Activated CD4-positive, alpha-beta memory T cell treated with anti-CD3 and anti-CD28 coated beads, Interleukin-2, amount 10 ng/mL, durations not matched to agents 7 days and 5 days (primary cell): ENCODE results near the gene DHRS3. TPM values are rescaled to one million over a fixed set of nuclear protein-coding genes. Genes with fewer than 3 reads are reported as not detected.

Experiments
- CTCF ChIA-PET: fragments of 350-600 bp; sonication (Branson Sonifier 250); formaldehyde crosslinking; loops from one replicate; lab custom pipeline; 2021; ENCODE audit warnings: antibody characterized with exemption, inconsistent platforms; lab: Charles Lee
- POLR2A ChIA-PET: fragments of 350-600 bp; sonication (Branson Sonifier 250); formaldehyde crosslinking; loops from one replicate; lab custom pipeline; 2021; ENCODE audit warnings: antibody characterized with exemption; lab: Charles Lee
- DNase-seq: peaks from one replicate; pipeline ENCODE4 v3.0.0-alpha.2; 2020
- H3K27ac Mint-ChIP-seq: one replicate; pipeline ENCODE4 v1.8.0; 2021; ENCODE audit warnings: mild to moderate bottlenecking, mixed read lengths
- H3K27me3 Mint-ChIP-seq: one replicate; pipeline ENCODE4 v1.8.0; 2021; ENCODE audit warnings: mixed read lengths
- H3K36me3 Mint-ChIP-seq: one replicate; pipeline ENCODE4 v1.8.0; 2021; ENCODE audit warnings: low read depth, mixed read lengths
- H3K4me1 Mint-ChIP-seq: one replicate; pipeline ENCODE4 v1.8.0; 2021; ENCODE audit warnings: mixed read lengths
- H3K4me3 Mint-ChIP-seq: one replicate; pipeline ENCODE4 v1.8.0; 2021; ENCODE audit warnings: mild to moderate bottlenecking, mixed read lengths
- H3K9me3 Mint-ChIP-seq: one replicate; pipeline ENCODE4 v1.8.0; 2021; ENCODE audit warnings: mixed read lengths
- total RNA-seq, 2 experiments: library from RNA; stranded (reverse); gene quantifications; one replicate each; pipeline ENCODE4 v1.2.3, GENCODE V29; 2021

The DHRS3 gene
- total RNA-seq, 2 experiments from 2014 or later, result 30.1 to 32.5 TPM

- DNase-seq, result no peak
- Mint-ChIP-seq H3K4me1 (peaks cover 48% of the 10 kb centered on the region), H3K9me3 (no peaks in the 10 kb centered on the region), H3K36me3 (peaks cover 3% of the 10 kb centered on the region), H3K27me3 (peaks cover 11% of the 10 kb centered on the region), H3K4me3 (no peak overlapping the region), H3K27ac (no peak overlapping the region)
- ChIA-PET CTCF (interaction anchor here (1.2 to 5.8 kb wide), 12 partner anchors 10 to 392 kb away, joined by 3 to 77 read pairs (median 10); no protein-coding TSS in a partner anchor), POLR2A (interaction anchor here (1.4 to 5.8 kb wide), 6 partner anchors 8 to 411 kb away, joined by 3 to 38 read pairs (median 6); no protein-coding TSS in a partner anchor)
Measured at GRCh38 chr1:12620931-12621330, 2.9 kb upstream of the DHRS3 start.

GRCh38 chr1:12620488-12620865, 2.5 kb upstream of the DHRS3 start:
- POLR2A ChIA-PET, result interaction anchor here (0.8 to 5.8 kb wide), 13 partner anchors 18 to 713 kb away, joined by 3 to 38 read pairs (median 6); no protein-coding TSS in a partner anchor
- Mint-ChIP-seq H3K27ac (no peak overlapping the region), H3K27me3 (peaks cover 14% of the 10 kb centered on the region), H3K4me3 (no peak overlapping the region), H3K9me3 (no peaks in the 10 kb centered on the region), H3K36me3 (peaks cover 6% of the 10 kb centered on the region), H3K4me1 (peaks cover 53% of the 10 kb centered on the region)
- CTCF ChIA-PET, result interaction anchor here (0.6 to 5.8 kb wide), 20 partner anchors 9 to 392 kb away, joined by 3 to 77 read pairs (median 8); no protein-coding TSS in a partner anchor
- peak; percentile 59 for DNase-seq

GRCh38 chr1:12619792-12620487, 1.9 kb upstream of the DHRS3 start:
- peak; percentile 82 for DNase-seq
- H3K4me3 Mint-ChIP-seq, result peak overlapping the region; percentile 96
- no peaks in the 10 kb centered on the region for H3K9me3 Mint-ChIP-seq
- H3K27ac Mint-ChIP-seq, result no peak overlapping the region
- ChIA-PET POLR2A (interaction anchor here (0.8 to 5.8 kb wide), 19 partner anchors 11 to 712 kb away, joined by 3 to 38 read pairs (median 5); no protein-coding TSS in a partner anchor), CTCF (interaction anchor here (0.6 to 5.8 kb wide), 22 partner anchors 10 to 391 kb away, joined by 3 to 77 read pairs (median 6); no protein-coding TSS in a partner anchor)
- peaks cover 56% of the 10 kb centered on the region for H3K4me1 Mint-ChIP-seq
- H3K36me3 Mint-ChIP-seq, result peaks cover 6% of the 10 kb centered on the region
- H3K27me3 Mint-ChIP-seq, result peaks cover 14% of the 10 kb centered on the region

GRCh38 chr1:12618965-12619791, 1.2 kb upstream of the DHRS3 start:
- Mint-ChIP-seq H3K9me3 (no peaks in the 10 kb centered on the region), H3K27ac (peak overlapping the region; percentile 86), H3K27me3 (peaks cover 15% of the 10 kb centered on the region), H3K4me1 (peaks cover 63% of the 10 kb centered on the region), H3K4me3 (peak overlapping the region; percentile 96), H3K36me3 (peaks cover 6% of the 10 kb centered on the region)
- ChIA-PET POLR2A (interaction anchor here (0.8 to 5.8 kb wide), 26 partner anchors 12 to 711 kb away, joined by 3 to 53 read pairs (median 4); no protein-coding TSS in a partner anchor), CTCF (interaction anchor here (0.6 to 5.8 kb wide), 25 partner anchors 10 to 553 kb away, joined by 3 to 77 read pairs (median 5); no protein-coding TSS in a partner anchor)
- peak; percentile 63 for DNase-seq

GRCh38 chr1:12618661-12618964, 603 bp upstream of the DHRS3 start:
- peak overlapping the region; percentile 86 for H3K27ac Mint-ChIP-seq
- peaks cover 6% of the 10 kb centered on the region for H3K36me3 Mint-ChIP-seq
- H3K9me3 Mint-ChIP-seq, result no peaks in the 10 kb centered on the region
- no peak for DNase-seq
- ChIA-PET POLR2A (interaction anchor here (0.8 to 5.8 kb wide), 19 partner anchors 13 to 469 kb away, joined by 3 to 53 read pairs (median 4); no protein-coding TSS in a partner anchor), CTCF (interaction anchor here (0.6 to 5.8 kb wide), 18 partner anchors 9 to 553 kb away, joined by 3 to 77 read pairs (median 7); no protein-coding TSS in a partner anchor)
- peaks cover 64% of the 10 kb centered on the region for H3K4me1 Mint-ChIP-seq
- H3K4me3 Mint-ChIP-seq, result peak overlapping the region; percentile 96
- peaks cover 15% of the 10 kb centered on the region for H3K27me3 Mint-ChIP-seq

GRCh38 chr1:12617511-12617900, 504 bp downstream of the DHRS3 start:
- Mint-ChIP-seq H3K9me3 (no peaks in the 10 kb centered on the region), H3K27ac (peak overlapping the region; percentile 86), H3K36me3 (peaks cover 9% of the 10 kb centered on the region), H3K4me3 (peak overlapping the region; percentile 96), H3K4me1 (peaks cover 72% of the 10 kb centered on the region), H3K27me3 (peaks cover 15% of the 10 kb centered on the region)
- CTCF ChIA-PET, result interaction anchor here (1.1 to 5.8 kb wide), 10 partner anchors 13 to 346 kb away, joined by 3 to 77 read pairs (median 10); no protein-coding TSS in a partner anchor
- DNase-seq, result peak; percentile 34
- POLR2A ChIA-PET, result interaction anchor here (0.6 to 5.8 kb wide), 20 partner anchors 13 to 710 kb away, joined by 3 to 53 read pairs (median 4); no protein-coding TSS in a partner anchor

- ChIA-PET POLR2A (interaction anchor here (0.7 to 5.8 kb wide), 17 partner anchors 13 to 466 kb away, joined by 3 to 53 read pairs (median 4); no protein-coding TSS in a partner anchor), CTCF (interaction anchor here (1.1 to 5.8 kb wide), 9 partner anchors 13 to 345 kb away, joined by 3 to 77 read pairs (median 12); no protein-coding TSS in a partner anchor)
- H3K9me3 Mint-ChIP-seq, result no peaks in the 10 kb centered on the region
- H3K36me3 Mint-ChIP-seq, result peaks cover 13% of the 10 kb centered on the region
- DNase-seq, result peak; percentile 48
- peak overlapping the region; percentile 96 for H3K4me3 Mint-ChIP-seq
- H3K4me1 Mint-ChIP-seq, result peaks cover 70% of the 10 kb centered on the region
- peak overlapping the region; percentile 86 for H3K27ac Mint-ChIP-seq
- H3K27me3 Mint-ChIP-seq, result peaks cover 15% of the 10 kb centered on the region
Measured at GRCh38 chr1:12616709-12617373, 1.2 kb downstream of the DHRS3 start.

GRCh38 chr1:12615865-12616708, 1.9 kb downstream of the DHRS3 start:
- peak overlapping the region; percentile 38 for H3K27ac Mint-ChIP-seq
- DNase-seq, result no peak
- peaks cover 66% of the 10 kb centered on the region for H3K4me1 Mint-ChIP-seq
- CTCF ChIA-PET, result interaction anchor here (1.1 to 4.9 kb wide), 7 partner anchors 12 to 344 kb away, joined by 3 to 34 read pairs (median 9); no protein-coding TSS in a partner anchor
- no peaks in the 10 kb centered on the region for H3K9me3 Mint-ChIP-seq
- peaks cover 16% of the 10 kb centered on the region for H3K36me3 Mint-ChIP-seq
- peaks cover 15% of the 10 kb centered on the region for H3K27me3 Mint-ChIP-seq
- H3K4me3 Mint-ChIP-seq, result peak overlapping the region; percentile 96
- POLR2A ChIA-PET, result interaction anchor here (0.7 to 5.8 kb wide), 12 partner anchors 12 to 320 kb away, joined by 3 to 53 read pairs (median 4); no protein-coding TSS in a partner anchor

GRCh38 chr1:12615159-12615864, 2.7 kb downstream of the DHRS3 start:
- Mint-ChIP-seq H3K9me3 (no peaks in the 10 kb centered on the region), H3K4me3 (peak overlapping the region; percentile 96), H3K4me1 (peaks cover 59% of the 10 kb centered on the region), H3K36me3 (peaks cover 22% of the 10 kb centered on the region), H3K27ac (peak overlapping the region; percentile 38), H3K27me3 (peaks cover 15% of the 10 kb centered on the region)
- ChIA-PET POLR2A (interaction anchor here (0.8 to 5.8 kb wide), 7 partner anchors 11 to 230 kb away, joined by 3 to 53 read pairs (median 6); no protein-coding TSS in a partner anchor), CTCF (interaction anchor here (1.6 to 2.6 kb wide), 3 partner anchors 12 to 44 kb away, joined by 6 to 16 read pairs (median 6); no protein-coding TSS in a partner anchor)
- DNase-seq, result no peak

GRCh38 chr1:12614402-12615158, 3.4 kb downstream of the DHRS3 start:
- no peaks in the 10 kb centered on the region for H3K9me3 Mint-ChIP-seq
- no peak overlapping the region for H3K27ac Mint-ChIP-seq
- H3K36me3 Mint-ChIP-seq, result peaks cover 24% of the 10 kb centered on the region
- POLR2A ChIA-PET, result interaction anchor here (0.8 to 5.6 kb wide), 3 partner anchors 11 to 179 kb away, joined by 3 to 53 read pairs (median 3); no protein-coding TSS in a partner anchor
- DNase-seq, result no peak
- peak overlapping the region; percentile 31 for H3K4me3 Mint-ChIP-seq
- peaks cover 15% of the 10 kb centered on the region for H3K27me3 Mint-ChIP-seq
- CTCF ChIA-PET, result interaction anchor here (0.6 to 1.6 kb wide), 2 partner anchors 11 to 55 kb away, joined by 3 to 6 read pairs; no protein-coding TSS in a partner anchor
- peaks cover 52% of the 10 kb centered on the region for H3K4me1 Mint-ChIP-seq
